Stomach (tissue), 4 donors: Measurements from ENCODE around the gene CAPN15.

Experiments used
- POLR2AphosphoS5 ChIP-seq, 3 donors: sonication (generic); formaldehyde crosslinking; IDR thresholded peaks; one replicate each; pipeline ENCODE4 v1.6.1; 2016; ENCODE audit warnings: antibody characterized with exemption in 3 of 3
- TF ChIP-seq, protein P1 (sequence below), 7 experiments: fragments of 450-650 bp in 4 of 7; fragments of 200-600 bp in 3 of 7; sonication (generic) in 3 of 7; IDR thresholded peaks; one replicate each; pipeline ENCODE4 v1.5.1; 2016 to 2019; ENCODE audit warnings: antibody characterized with exemption in 7 of 7, control low read depth in 2 of 7, mild to moderate bottlenecking in 1 of 7

DNA sequence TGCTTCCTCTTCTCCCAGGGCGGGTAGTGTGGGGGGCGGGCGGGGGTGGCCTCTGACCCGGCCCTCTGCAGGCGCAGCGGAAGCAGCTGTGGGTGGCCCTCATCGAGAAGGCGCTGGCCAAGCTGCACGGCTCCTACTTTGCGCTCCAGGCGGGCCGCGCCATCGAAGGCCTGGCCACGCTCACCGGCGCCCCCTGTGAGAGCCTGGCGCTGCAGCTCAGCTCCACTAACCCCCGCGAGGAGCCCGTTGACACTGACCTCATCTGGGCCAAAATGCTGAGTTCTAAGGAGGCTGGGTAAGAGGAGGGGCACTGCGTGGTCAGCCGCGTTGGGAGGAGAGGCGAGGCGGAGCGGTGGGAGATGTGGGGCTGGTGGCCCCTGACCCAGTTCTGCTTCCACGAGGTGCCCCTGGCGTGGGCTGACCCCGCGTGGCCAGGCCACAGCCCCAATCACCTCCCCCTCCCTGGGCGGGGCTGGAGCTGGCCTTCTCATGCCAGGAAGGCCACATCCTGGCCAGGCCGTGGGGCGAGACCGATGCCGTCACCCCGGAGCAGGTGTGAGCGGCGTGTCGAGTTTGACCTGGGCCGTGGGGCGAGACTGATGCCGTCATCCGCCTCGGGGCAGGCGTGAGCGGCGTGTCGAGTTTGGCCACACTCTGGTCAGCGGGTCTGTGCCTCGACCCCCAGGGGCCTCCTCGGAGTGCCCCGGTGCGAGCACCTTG lies 22.2 kb downstream of the CAPN15 start:
- TF ChIP-seq, protein P1, sequence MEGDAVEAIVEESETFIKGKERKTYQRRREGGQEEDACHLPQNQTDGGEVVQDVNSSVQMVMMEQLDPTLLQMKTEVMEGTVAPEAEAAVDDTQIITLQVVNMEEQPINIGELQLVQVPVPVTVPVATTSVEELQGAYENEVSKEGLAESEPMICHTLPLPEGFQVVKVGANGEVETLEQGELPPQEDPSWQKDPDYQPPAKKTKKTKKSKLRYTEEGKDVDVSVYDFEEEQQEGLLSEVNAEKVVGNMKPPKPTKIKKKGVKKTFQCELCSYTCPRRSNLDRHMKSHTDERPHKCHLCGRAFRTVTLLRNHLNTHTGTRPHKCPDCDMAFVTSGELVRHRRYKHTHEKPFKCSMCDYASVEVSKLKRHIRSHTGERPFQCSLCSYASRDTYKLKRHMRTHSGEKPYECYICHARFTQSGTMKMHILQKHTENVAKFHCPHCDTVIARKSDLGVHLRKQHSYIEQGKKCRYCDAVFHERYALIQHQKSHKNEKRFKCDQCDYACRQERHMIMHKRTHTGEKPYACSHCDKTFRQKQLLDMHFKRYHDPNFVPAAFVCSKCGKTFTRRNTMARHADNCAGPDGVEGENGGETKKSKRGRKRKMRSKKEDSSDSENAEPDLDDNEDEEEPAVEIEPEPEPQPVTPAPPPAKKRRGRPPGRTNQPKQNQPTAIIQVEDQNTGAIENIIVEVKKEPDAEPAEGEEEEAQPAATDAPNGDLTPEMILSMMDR (IDR thresholded peaks at IDR 0.05): no peak
- TF ChIP-seq POLR2AphosphoS5 (IDR thresholded peaks at IDR 0.05): no peak
